ENCODE measurements around the gene RPS3. TPM values are rescaled to one million over a fixed set of nuclear protein-coding genes. Genes with fewer than 3 reads are reported as not detected.

RPS3 gene
- total and polyA plus RNA-seq, 2 experiments from 2014 or later, result 1,094 to 1,201 TPM

GRCh38 chr11:75433443-75433842 lies 34.1 kb downstream of the RPS3 start:
- Histone ChIP-seq H3K27ac (no peak overlapping the region), H4K20me1 (ENCODE audit: insufficient read depth, poor library complexity, severe bottlenecking) (no peaks in the 10 kb centered on the region), H3K9me2 (replicated peaks; ENCODE audit: insufficient read depth) (no peaks in the 10 kb centered on the region), H3K4me3 (no peak overlapping the region), H3K36me3 (replicated peaks; ENCODE audit: insufficient read depth, low read depth) (no peaks in the 10 kb centered on the region), H3K4me1 (ENCODE audit: insufficient read depth) (no peaks in the 10 kb centered on the region), H3K9me3 (ENCODE audit: low read depth) (peaks cover 5% of the 10 kb centered on the region), H3K4me2 (no peak overlapping the region), H2AFZ (no peak overlapping the region), H3K27me3 (peaks cover 45% of the 10 kb centered on the region), H3K79me2 (no peaks in the 10 kb centered on the region)
- no peak for DNase-seq (ENCODE audit: low spot score)
- TF ChIP-seq EZH2phosphoT487 (IDR thresholded peaks at IDR 0.05; ENCODE audit: low read depth, severe bottlenecking, unreplicated experiment) (no peak), EZH2 (IDR thresholded peaks at IDR 0.05; ENCODE audit: borderline replicate concordance) (no peak)
- TF ChIP-seq, protein P1, sequence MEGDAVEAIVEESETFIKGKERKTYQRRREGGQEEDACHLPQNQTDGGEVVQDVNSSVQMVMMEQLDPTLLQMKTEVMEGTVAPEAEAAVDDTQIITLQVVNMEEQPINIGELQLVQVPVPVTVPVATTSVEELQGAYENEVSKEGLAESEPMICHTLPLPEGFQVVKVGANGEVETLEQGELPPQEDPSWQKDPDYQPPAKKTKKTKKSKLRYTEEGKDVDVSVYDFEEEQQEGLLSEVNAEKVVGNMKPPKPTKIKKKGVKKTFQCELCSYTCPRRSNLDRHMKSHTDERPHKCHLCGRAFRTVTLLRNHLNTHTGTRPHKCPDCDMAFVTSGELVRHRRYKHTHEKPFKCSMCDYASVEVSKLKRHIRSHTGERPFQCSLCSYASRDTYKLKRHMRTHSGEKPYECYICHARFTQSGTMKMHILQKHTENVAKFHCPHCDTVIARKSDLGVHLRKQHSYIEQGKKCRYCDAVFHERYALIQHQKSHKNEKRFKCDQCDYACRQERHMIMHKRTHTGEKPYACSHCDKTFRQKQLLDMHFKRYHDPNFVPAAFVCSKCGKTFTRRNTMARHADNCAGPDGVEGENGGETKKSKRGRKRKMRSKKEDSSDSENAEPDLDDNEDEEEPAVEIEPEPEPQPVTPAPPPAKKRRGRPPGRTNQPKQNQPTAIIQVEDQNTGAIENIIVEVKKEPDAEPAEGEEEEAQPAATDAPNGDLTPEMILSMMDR (IDR thresholded peaks at IDR 0.05; ENCODE audit: poor library complexity), result no peak
- WGBS (ENCODE audit: low lambda C conversion rate, missing lambda C conversion rate), result 90% methylated on average over 6 of the region's 6 CpGs

- no peaks in the 10 kb centered on the region for H3K79me2 ChIP-seq
- DNase-seq (ENCODE audit: low spot score), result no peak
- no peaks in the 10 kb centered on the region for H3K9me2 ChIP-seq (replicated peaks; ENCODE audit: insufficient read depth)
- TF ChIP-seq EZH2phosphoT487 (IDR thresholded peaks at IDR 0.05; ENCODE audit: low read depth, severe bottlenecking, unreplicated experiment), result no peak
- no peak for TF ChIP-seq EZH2 (IDR thresholded peaks at IDR 0.05; ENCODE audit: borderline replicate concordance)
- TF ChIP-seq, protein P1 (IDR thresholded peaks at IDR 0.05; ENCODE audit: poor library complexity), result no peak
- no peaks in the 10 kb centered on the region for H3K4me1 ChIP-seq (ENCODE audit: insufficient read depth)
- WGBS (ENCODE audit: low lambda C conversion rate, missing lambda C conversion rate), result 92% methylated on average over 4 of the region's 4 CpGs
- H3K27me3 ChIP-seq, result peaks cover 42% of the 10 kb centered on the region
- H2AFZ ChIP-seq, result no peak overlapping the region
- no peaks in the 10 kb centered on the region for H4K20me1 ChIP-seq (ENCODE audit: insufficient read depth, poor library complexity, severe bottlenecking)
- no peak overlapping the region for H3K4me2 ChIP-seq
- no peak overlapping the region for H3K4me3 ChIP-seq
- peaks cover 5% of the 10 kb centered on the region for H3K9me3 ChIP-seq (ENCODE audit: low read depth)
- no peak overlapping the region for H3K27ac ChIP-seq
- no peaks in the 10 kb centered on the region for H3K36me3 ChIP-seq (replicated peaks; ENCODE audit: insufficient read depth, low read depth)
These were observed 34.7 kb downstream of the RPS3 start for GRCh38 chr11:75434051-75434450.

- H3K79me2 ChIP-seq, result no peaks in the 10 kb centered on the region
- no peak overlapping the region for H3K27ac ChIP-seq
- H2AFZ ChIP-seq, result no peak overlapping the region
- no peaks in the 10 kb centered on the region for H3K9me3 ChIP-seq (ENCODE audit: low read depth)
- no peak for DNase-seq (ENCODE audit: low spot score)
- no peak overlapping the region for H3K4me2 ChIP-seq
- no peaks in the 10 kb centered on the region for H3K4me1 ChIP-seq (ENCODE audit: insufficient read depth)
- TF ChIP-seq EZH2 (IDR thresholded peaks at IDR 0.05; ENCODE audit: borderline replicate concordance) (no peak), EZH2phosphoT487 (IDR thresholded peaks at IDR 0.05; ENCODE audit: low read depth, severe bottlenecking, unreplicated experiment) (no peak)
- TF ChIP-seq, protein P1 (IDR thresholded peaks at IDR 0.05; ENCODE audit: poor library complexity), result no peak
- 90% methylated on average over 11 of the region's 12 CpGs for WGBS (ENCODE audit: low lambda C conversion rate, missing lambda C conversion rate)
- H4K20me1 ChIP-seq (ENCODE audit: insufficient read depth, poor library complexity, severe bottlenecking), result no peaks in the 10 kb centered on the region
- H3K36me3 ChIP-seq (replicated peaks; ENCODE audit: insufficient read depth, low read depth), result no peaks in the 10 kb centered on the region
- H3K9me2 ChIP-seq (replicated peaks; ENCODE audit: insufficient read depth), result no peaks in the 10 kb centered on the region
- no peak overlapping the region for H3K4me3 ChIP-seq
- peaks cover 35% of the 10 kb centered on the region for H3K27me3 ChIP-seq
These were observed 35.7 kb downstream of the RPS3 start for GRCh38 chr11:75434886-75435570.

Data from hepatocyte (in vitro differentiated cells).